Neural cell (in vitro differentiated cells): Measurements from ENCODE around the gene LIN37.

Source experiments
- CTCF ChIP-seq: fragments of 450-650 bp; IDR thresholded peaks from 2 replicates; pipeline ENCODE4 v1.5.1; 2014; ENCODE audit warnings: antibody characterized with exemption, mild to moderate bottlenecking, moderate library complexity; ENCODE audit not compliant: poor library complexity, severe bottlenecking
- EP300 ChIP-seq: fragments of 450-650 bp; conservative IDR thresholded peaks from 2 replicates; pipeline ENCODE4 v1.6.1; 2014; ENCODE audit warnings: antibody characterized with exemption, mild to moderate bottlenecking, moderate library complexity; ENCODE audit not compliant: poor library complexity, severe bottlenecking
- EZH2 ChIP-seq: fragments of 200-600, 300-800 bp; shearing (Covaris generic), sonication (generic); IDR thresholded peaks from 2 replicates; pipeline ENCODE4 v1.6.1; 2014; ENCODE audit warnings: antibody characterized with exemption, low read length, borderline replicate concordance, mild to moderate bottlenecking; ENCODE audit not compliant: insufficient read depth, poor library complexity, severe bottlenecking
- POLR2AphosphoS5 ChIP-seq: IDR thresholded peaks from 2 replicates; pipeline ENCODE4 v1.6.1; 2012
- TAF1 ChIP-seq: IDR thresholded peaks from 2 replicates; pipeline ENCODE4 v1.6.1; 2012; ENCODE audit warnings: low read depth

- TF ChIP-seq TAF1, result no peak
- no peak for TF ChIP-seq CTCF
- no peak for TF ChIP-seq EP300
- TF ChIP-seq POLR2AphosphoS5, result no peak
- TF ChIP-seq EZH2, result no peak
Measured at GRCh38 chr19:35789195-35789977, 41.0 kb downstream of the LIN37 start.
